ENCODE data around the gene ZC3H7A.

ZC3H7A gene

DNA sequence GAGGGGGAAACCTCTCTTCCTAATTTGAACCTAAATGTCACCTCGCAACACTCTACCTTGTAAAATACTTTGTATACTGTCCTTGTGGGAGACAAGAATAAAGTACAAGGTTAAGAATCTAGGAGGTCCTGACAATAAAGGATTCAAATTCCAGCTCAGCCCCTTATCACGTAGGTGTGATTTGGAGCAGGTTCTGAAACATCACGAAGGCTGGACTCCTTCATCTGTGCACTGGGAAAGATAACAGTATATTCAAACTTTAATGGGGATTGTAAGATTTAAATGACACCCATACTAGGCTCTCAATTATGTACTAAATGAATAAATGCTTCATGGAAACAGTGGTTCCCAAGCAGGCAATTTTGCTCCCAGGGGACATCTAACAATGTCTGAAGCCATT lies 56.5 kb downstream of the ZC3H7A start:
- Histone ChIP-seq H3K9me3 (ENCODE audit: control insufficient read depth, low read length) (no peaks in the 10 kb centered on the region), H3K4me1 (ENCODE audit: control insufficient read depth, insufficient read depth, low read length, poor library complexity, severe bottlenecking) (peaks cover 22% of the 10 kb centered on the region), H3K27ac (ENCODE audit: insufficient read depth, low read length, poor library complexity, severe bottlenecking) (no peak overlapping the region), H3K4me3 (ENCODE audit: insufficient read depth, low read depth, low read length, poor library complexity, severe bottlenecking) (no peak overlapping the region), H3K27me3 (replicated peaks; ENCODE audit: control insufficient read depth, insufficient read depth, low read length, poor library complexity, severe bottlenecking) (no peaks in the 10 kb centered on the region), H3K36me3 (ENCODE audit: control insufficient read depth, insufficient read depth, low read length) (peaks cover 11% of the 10 kb centered on the region)
- no peak for DNase-seq

DNA sequence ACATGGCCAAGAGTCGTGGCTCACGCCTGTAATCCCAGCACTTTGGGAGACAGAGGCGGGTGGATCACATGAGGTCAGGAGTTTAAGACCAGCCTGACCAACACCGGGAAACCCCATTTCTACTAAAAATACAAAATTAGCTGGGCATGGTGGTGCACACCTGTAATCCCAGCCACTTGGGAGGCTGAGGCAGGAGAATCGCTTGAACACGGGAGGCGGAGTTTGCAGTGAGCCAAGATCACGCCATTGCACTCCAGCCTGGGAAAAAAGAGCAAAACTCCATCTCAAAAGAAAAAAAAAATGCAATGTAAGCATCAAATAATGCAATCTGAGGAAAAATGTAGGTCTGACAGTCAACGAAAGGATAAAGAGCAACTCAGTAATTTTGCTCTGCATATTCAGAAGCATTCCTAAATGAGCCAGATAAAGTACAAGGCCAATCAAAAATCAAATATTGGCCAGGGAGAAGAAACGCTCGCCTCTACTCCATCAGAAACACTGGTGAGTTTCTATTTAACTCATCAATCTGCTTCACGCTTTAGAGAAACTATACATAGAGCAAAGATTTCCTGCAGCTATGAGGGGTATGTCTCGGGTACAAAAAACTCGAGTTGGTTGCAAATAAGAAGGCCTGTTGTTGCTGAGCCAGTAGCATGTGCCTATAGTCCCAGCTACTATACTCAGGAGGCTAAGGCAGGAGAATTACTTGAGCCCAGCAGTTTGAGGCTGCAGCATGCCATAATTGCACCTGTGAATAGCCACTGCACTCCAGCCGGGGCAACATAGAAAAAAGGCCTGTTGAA lies 58.1 kb downstream of the ZC3H7A start:
- Histone ChIP-seq H3K27me3 (replicated peaks; ENCODE audit: control insufficient read depth, insufficient read depth, low read length, poor library complexity, severe bottlenecking) (no peaks in the 10 kb centered on the region), H3K4me3 (ENCODE audit: insufficient read depth, low read depth, low read length, poor library complexity, severe bottlenecking) (no peak overlapping the region), H3K9me3 (ENCODE audit: control insufficient read depth, low read length) (no peaks in the 10 kb centered on the region), H3K27ac (ENCODE audit: insufficient read depth, low read length, poor library complexity, severe bottlenecking) (no peak overlapping the region), H3K36me3 (ENCODE audit: control insufficient read depth, insufficient read depth, low read length) (peaks cover 22% of the 10 kb centered on the region), H3K4me1 (ENCODE audit: control insufficient read depth, insufficient read depth, low read length, poor library complexity, severe bottlenecking) (peaks cover 22% of the 10 kb centered on the region)
- DNase-seq, result no peak

GRCh38 chr16:11737713-11738112 lies 59.3 kb downstream of the ZC3H7A start:
- Histone ChIP-seq H3K4me3 (ENCODE audit: insufficient read depth, low read depth, low read length, poor library complexity, severe bottlenecking) (no peak overlapping the region), H3K27me3 (replicated peaks; ENCODE audit: control insufficient read depth, insufficient read depth, low read length, poor library complexity, severe bottlenecking) (no peaks in the 10 kb centered on the region), H3K27ac (ENCODE audit: insufficient read depth, low read length, poor library complexity, severe bottlenecking) (no peak overlapping the region), H3K9me3 (ENCODE audit: control insufficient read depth, low read length) (no peaks in the 10 kb centered on the region), H3K36me3 (ENCODE audit: control insufficient read depth, insufficient read depth, low read length) (peaks cover 24% of the 10 kb centered on the region), H3K4me1 (ENCODE audit: control insufficient read depth, insufficient read depth, low read length, poor library complexity, severe bottlenecking) (peaks cover 22% of the 10 kb centered on the region)
- no peak for DNase-seq

- Histone ChIP-seq H3K27ac (ENCODE audit: insufficient read depth, low read length, poor library complexity, severe bottlenecking) (no peak overlapping the region), H3K4me1 (ENCODE audit: control insufficient read depth, insufficient read depth, low read length, poor library complexity, severe bottlenecking) (peaks cover 22% of the 10 kb centered on the region), H3K4me3 (ENCODE audit: insufficient read depth, low read depth, low read length, poor library complexity, severe bottlenecking) (no peak overlapping the region), H3K9me3 (ENCODE audit: control insufficient read depth, low read length) (no peaks in the 10 kb centered on the region), H3K27me3 (replicated peaks; ENCODE audit: control insufficient read depth, insufficient read depth, low read length, poor library complexity, severe bottlenecking) (no peaks in the 10 kb centered on the region), H3K36me3 (ENCODE audit: control insufficient read depth, insufficient read depth, low read length) (peaks cover 29% of the 10 kb centered on the region)
- DNase-seq, result no peak
These were observed 60.2 kb downstream of the ZC3H7A start for GRCh38 chr16:11736903-11737302.

- H3K36me3 ChIP-seq (ENCODE audit: control insufficient read depth, insufficient read depth, low read length), result peaks cover 40% of the 10 kb centered on the region
- no peak overlapping the region for H3K27ac ChIP-seq (ENCODE audit: insufficient read depth, low read length, poor library complexity, severe bottlenecking)
- peaks cover 14% of the 10 kb centered on the region for H3K4me1 ChIP-seq (ENCODE audit: control insufficient read depth, insufficient read depth, low read length, poor library complexity, severe bottlenecking)
- DNase-seq, result no peak
- H3K9me3 ChIP-seq (ENCODE audit: control insufficient read depth, low read length), result no peaks in the 10 kb centered on the region
- H3K27me3 ChIP-seq (replicated peaks; ENCODE audit: control insufficient read depth, insufficient read depth, low read length, poor library complexity, severe bottlenecking), result no peaks in the 10 kb centered on the region
- H3K4me3 ChIP-seq (ENCODE audit: insufficient read depth, low read depth, low read length, poor library complexity, severe bottlenecking), result no peak overlapping the region
These were observed 61.3 kb downstream of the ZC3H7A start for GRCh38 chr16:11735787-11736186.

GRCh38 chr16:11734653-11735043 lies 62.4 kb downstream of the ZC3H7A start:
- Histone ChIP-seq H3K27ac (ENCODE audit: insufficient read depth, low read length, poor library complexity, severe bottlenecking) (no peak overlapping the region), H3K36me3 (ENCODE audit: control insufficient read depth, insufficient read depth, low read length) (peaks cover 49% of the 10 kb centered on the region), H3K4me3 (ENCODE audit: insufficient read depth, low read depth, low read length, poor library complexity, severe bottlenecking) (no peak overlapping the region), H3K4me1 (ENCODE audit: control insufficient read depth, insufficient read depth, low read length, poor library complexity, severe bottlenecking) (peaks cover 10% of the 10 kb centered on the region), H3K27me3 (replicated peaks; ENCODE audit: control insufficient read depth, insufficient read depth, low read length, poor library complexity, severe bottlenecking) (no peaks in the 10 kb centered on the region), H3K9me3 (ENCODE audit: control insufficient read depth, low read length) (no peaks in the 10 kb centered on the region)
- DNase-seq, result no peak

DNA sequence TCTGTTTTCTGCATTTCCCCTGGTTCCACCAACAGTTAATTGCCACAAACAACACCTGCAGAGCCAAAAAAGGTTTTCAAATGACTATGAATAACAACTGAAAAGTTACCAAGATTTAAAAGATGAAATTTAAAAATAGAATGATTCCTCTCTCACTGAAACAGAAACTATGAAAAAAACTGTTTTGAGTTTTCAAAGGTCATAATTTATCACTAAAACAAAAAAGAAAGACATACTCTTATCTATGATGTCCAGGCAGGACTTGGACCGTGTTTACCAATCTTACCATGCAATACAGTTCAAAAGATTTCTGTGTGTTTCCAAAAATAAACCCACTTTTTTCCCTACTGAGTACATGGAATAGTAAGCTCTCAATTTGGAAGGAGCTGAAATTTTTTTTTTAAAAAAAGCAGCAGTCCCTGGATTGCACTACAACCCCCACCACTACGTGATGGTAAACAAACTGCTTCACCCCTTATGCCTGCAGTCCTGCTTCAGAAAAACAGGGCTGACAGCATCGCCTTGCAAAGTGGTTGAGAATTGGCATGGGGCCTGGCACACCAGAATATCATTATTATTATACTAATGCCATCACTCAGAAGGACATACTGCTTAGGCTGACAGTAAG lies 62.9 kb downstream of the ZC3H7A start:
- peaks cover 53% of the 10 kb centered on the region for H3K36me3 ChIP-seq (ENCODE audit: control insufficient read depth, insufficient read depth, low read length)
- H3K27ac ChIP-seq (ENCODE audit: insufficient read depth, low read length, poor library complexity, severe bottlenecking), result no peak overlapping the region
- DNase-seq, result no peak
- no peaks in the 10 kb centered on the region for H3K9me3 ChIP-seq (ENCODE audit: control insufficient read depth, low read length)
- no peak overlapping the region for H3K4me3 ChIP-seq (ENCODE audit: insufficient read depth, low read depth, low read length, poor library complexity, severe bottlenecking)
- no peaks in the 10 kb centered on the region for H3K27me3 ChIP-seq (replicated peaks; ENCODE audit: control insufficient read depth, insufficient read depth, low read length, poor library complexity, severe bottlenecking)
- peaks cover 5% of the 10 kb centered on the region for H3K4me1 ChIP-seq (ENCODE audit: control insufficient read depth, insufficient read depth, low read length, poor library complexity, severe bottlenecking)

DNA sequence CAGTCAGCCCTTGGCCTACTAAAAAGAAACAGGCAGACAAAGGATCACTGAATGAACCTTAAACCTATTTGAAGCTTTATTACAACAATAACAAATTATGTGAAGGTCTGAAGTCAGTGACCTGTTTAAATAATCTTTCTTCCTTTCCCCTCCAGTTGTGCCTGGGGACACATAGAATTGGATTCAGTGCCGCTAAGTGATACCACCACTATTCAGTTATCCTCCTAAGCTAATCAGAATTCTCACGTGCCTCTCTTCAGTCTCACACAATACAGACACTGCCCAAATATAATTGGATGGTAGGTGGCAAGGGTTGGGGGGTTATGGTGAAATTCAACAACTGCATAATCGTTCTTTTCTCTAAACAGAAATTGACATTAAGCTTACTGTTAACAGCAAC lies 65.8 kb downstream of the ZC3H7A start:
- Histone ChIP-seq H3K4me1 (ENCODE audit: control insufficient read depth, insufficient read depth, low read length, poor library complexity, severe bottlenecking) (peaks cover 3% of the 10 kb centered on the region), H3K9me3 (ENCODE audit: control insufficient read depth, low read length) (no peaks in the 10 kb centered on the region), H3K27me3 (replicated peaks; ENCODE audit: control insufficient read depth, insufficient read depth, low read length, poor library complexity, severe bottlenecking) (no peaks in the 10 kb centered on the region), H3K36me3 (ENCODE audit: control insufficient read depth, insufficient read depth, low read length) (peaks cover 50% of the 10 kb centered on the region), H3K4me3 (ENCODE audit: insufficient read depth, low read depth, low read length, poor library complexity, severe bottlenecking) (no peak overlapping the region), H3K27ac (ENCODE audit: insufficient read depth, low read length, poor library complexity, severe bottlenecking) (no peak overlapping the region)
- DNase-seq, result no peak

DNA sequence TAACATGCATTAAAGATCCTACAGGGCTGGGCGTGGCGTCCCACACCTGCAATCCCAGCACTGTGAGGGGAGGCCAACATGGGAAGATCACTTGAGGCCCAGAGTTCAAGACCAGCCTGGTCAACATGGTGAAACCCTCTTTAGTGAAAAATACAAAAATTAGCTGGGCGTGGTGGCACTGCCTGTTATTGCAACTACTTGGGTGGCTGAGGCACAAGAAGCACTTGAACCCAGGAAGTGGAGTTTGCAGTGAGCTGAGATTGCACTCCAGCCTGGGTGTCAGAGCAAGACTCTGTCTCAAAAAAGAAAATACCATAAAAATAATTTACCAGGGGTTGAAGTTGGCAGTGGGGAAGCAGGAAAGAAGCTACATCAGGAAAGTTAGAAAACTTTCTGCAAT lies 67.3 kb downstream of the ZC3H7A start:
- Histone ChIP-seq H3K27me3 (replicated peaks; ENCODE audit: control insufficient read depth, insufficient read depth, low read length, poor library complexity, severe bottlenecking) (no peaks in the 10 kb centered on the region), H3K4me3 (ENCODE audit: insufficient read depth, low read depth, low read length, poor library complexity, severe bottlenecking) (no peak overlapping the region), H3K9me3 (ENCODE audit: control insufficient read depth, low read length) (no peaks in the 10 kb centered on the region), H3K36me3 (ENCODE audit: control insufficient read depth, insufficient read depth, low read length) (peaks cover 46% of the 10 kb centered on the region), H3K27ac (ENCODE audit: insufficient read depth, low read length, poor library complexity, severe bottlenecking) (no peak overlapping the region), H3K4me1 (ENCODE audit: control insufficient read depth, insufficient read depth, low read length, poor library complexity, severe bottlenecking) (peaks cover 3% of the 10 kb centered on the region)
- no peak for DNase-seq

GRCh38 chr16:11727796-11728543 lies 69.1 kb downstream of the ZC3H7A start:
- Histone ChIP-seq H3K27ac (ENCODE audit: insufficient read depth, low read length, poor library complexity, severe bottlenecking) (no peak overlapping the region), H3K36me3 (ENCODE audit: control insufficient read depth, insufficient read depth, low read length) (peaks cover 41% of the 10 kb centered on the region)
- DNase-seq, result no peak

More at GRCh38 chr16:11727796-11728543, 69.1 kb downstream of the ZC3H7A start:
- Histone ChIP-seq H3K4me3 (ENCODE audit: insufficient read depth, low read depth, low read length, poor library complexity, severe bottlenecking) (no peak overlapping the region), H3K27me3 (replicated peaks; ENCODE audit: control insufficient read depth, insufficient read depth, low read length, poor library complexity, severe bottlenecking) (no peaks in the 10 kb centered on the region), H3K4me1 (ENCODE audit: control insufficient read depth, insufficient read depth, low read length, poor library complexity, severe bottlenecking) (peaks cover 3% of the 10 kb centered on the region), H3K9me3 (ENCODE audit: control insufficient read depth, low read length) (no peaks in the 10 kb centered on the region)
